GM23338 (cell line): ENCODE results near the gene BLVRA. TPM values are rescaled to one million over a fixed set of nuclear protein-coding genes. Genes with fewer than 3 reads are reported as not detected.
A peak's percentile ranks its signal among the peaks of the same experiment; 100 is the strongest.

Experiments
- ATAC-seq: fragments of 200-7000 bp; cut with Tn5 transposase; 3 replicates; pipeline ENCODE4 v1.9.1; 2020
- DNase-seq: peaks from one replicate; pipeline ENCODE4 v3.0.0-alpha.2; 2015; ENCODE audit warnings: low spot score
- H2AFZ ChIP-seq: fragments of 200-600 bp; sonication (generic); 2 replicates; pipeline ENCODE4 v1.8.0; 2016; ENCODE audit warnings: antibody characterized with exemption, mild to moderate bottlenecking, moderate library complexity
- H3F3A ChIP-seq: fragments of 200-600 bp; sonication (generic); replicated peaks from 2 replicates; pipeline ENCODE4 v1.8.0; 2017; ENCODE audit warnings: antibody characterized with exemption, mixed run types, low read depth
- H3K27ac ChIP-seq: fragments of 200-600 bp; sonication (generic); 2 replicates; pipeline ENCODE4 v1.6.1; 2016; ENCODE audit warnings: low read depth
- H3K27me3 ChIP-seq: fragments of 200-600 bp; sonication (generic); 2 replicates; pipeline ENCODE4 v1.8.0; 2016; ENCODE audit warnings: mild to moderate bottlenecking, mixed run types, moderate library complexity; ENCODE audit not compliant: insufficient read depth
- H3K36me3 ChIP-seq: fragments of 200-600 bp; sonication (generic); 2 replicates; pipeline ENCODE4 v1.8.0; 2016; ENCODE audit warnings: mild to moderate bottlenecking; ENCODE audit not compliant: insufficient read depth
- H3K4me1 ChIP-seq: fragments of 200-600 bp; sonication (generic); 2 replicates; pipeline ENCODE4 v1.8.0; 2016; ENCODE audit warnings: mild to moderate bottlenecking, moderate library complexity; ENCODE audit not compliant: insufficient read depth
- H3K4me2 ChIP-seq: fragments of 200-600 bp; sonication (generic); 2 replicates; pipeline ENCODE4 v1.7.1; 2017; ENCODE audit warnings: mixed run types
- H3K4me3 ChIP-seq: fragments of 200-600 bp; sonication (generic); 2 replicates; pipeline ENCODE4 v1.6.1; 2016; ENCODE audit warnings: mixed run types
- H3K79me2 ChIP-seq: fragments of 200-600 bp; sonication (generic); replicated peaks from 2 replicates; pipeline ENCODE4 v1.8.0; 2017; ENCODE audit warnings: mild to moderate bottlenecking; ENCODE audit not compliant: insufficient read depth
- H3K9me2 ChIP-seq: fragments of 200-600 bp; sonication (generic); 2 replicates; pipeline ENCODE4 v1.8.0; 2017; ENCODE audit not compliant: insufficient read depth
- H4K20me1 ChIP-seq: fragments of 200-600 bp; sonication (generic); replicated peaks from 2 replicates; pipeline ENCODE4 v1.8.0; 2017; ENCODE audit warnings: mild to moderate bottlenecking; ENCODE audit not compliant: insufficient read depth
- H3K27ac Mint-ChIP-seq: 2 replicates; pipeline ENCODE4 v1.8.0; 2020; ENCODE audit warnings: inconsistent platforms, mild to moderate bottlenecking, moderate library complexity, mixed read lengths
- H3K27me3 Mint-ChIP-seq: 3 replicates; pipeline ENCODE4 v1.8.0; 2022; ENCODE audit warnings: low read depth, mild to moderate bottlenecking, moderate library complexity, mixed read lengths, inconsistent platforms; ENCODE audit not compliant: insufficient read depth, poor library complexity
- H3K36me3 Mint-ChIP-seq: 3 replicates; pipeline ENCODE4 v1.8.0; 2021; ENCODE audit warnings: low read depth, mild to moderate bottlenecking, inconsistent platforms, moderate library complexity, mixed read lengths
- H3K4me1 Mint-ChIP-seq: 3 replicates; pipeline ENCODE4 v1.8.0; 2020; ENCODE audit warnings: mild to moderate bottlenecking, inconsistent platforms, mixed read lengths
- H3K4me3 Mint-ChIP-seq: 3 replicates; pipeline ENCODE4 v1.8.0; 2021; ENCODE audit warnings: moderate library complexity, mild to moderate bottlenecking, inconsistent platforms, mixed read lengths
- H3K9me3 Mint-ChIP-seq: 3 replicates; pipeline ENCODE4 v1.8.0; 2020; ENCODE audit warnings: moderate library complexity, mild to moderate bottlenecking, inconsistent platforms, mixed read lengths
- CREB1 ChIP-seq: fragments of 250-450 bp; sonication (Bioruptor Pico); IDR thresholded peaks from 2 replicates; pipeline ENCODE4 v1.5.0; 2020; ENCODE audit warnings: low read depth, mild to moderate bottlenecking, moderate library complexity
- ETS1 ChIP-seq: IDR thresholded peaks from 2 replicates; pipeline ENCODE4 v1.6.1; 2016; ENCODE audit warnings: antibody characterized with exemption
- JUNB ChIP-seq: IDR thresholded peaks from one replicate; pipeline ENCODE4 v1.6.1; 2016; ENCODE audit warnings: antibody characterized with exemption; ENCODE audit not compliant: unreplicated experiment
- POLR2AphosphoS5 ChIP-seq: IDR thresholded peaks from 2 replicates; pipeline ENCODE4 v1.6.1; 2016; ENCODE audit warnings: antibody characterized with exemption, low read depth
- ZNF114 ChIP-seq: fragments of 250-450 bp; sonication (Bioruptor Pico); IDR thresholded peaks from 2 replicates; pipeline ENCODE4 v1.5.0; 2020; ENCODE audit warnings: mild to moderate bottlenecking, moderate library complexity
- long read RNA-seq: library from polyadenylated mRNA; unstranded; transcript quantifications from one replicate; pipeline ENCODE4 v2.0.0, GENCODE V29; 2020; ENCODE audit not compliant: unreplicated experiment
- polyA plus RNA-seq: library from polyadenylated mRNA; unstranded; fragments of >200 nt; fragmentation: Nextera tagmentation; extraction: Ambion mirVana; gene quantifications from 2 replicates; pipeline ENCODE4 v1.2.1, GENCODE V29; 2016
- total RNA-seq: library from RNA; depleted of rRNA; stranded (reverse); fragments of >200 nt; shearing (Covaris generic); gene quantifications from 2 replicates; pipeline ENCODE4 v1.2.3, GENCODE V29; 2014; rRNA removed
- TF ChIP-seq, protein P1 (sequence below): IDR thresholded peaks from one replicate; pipeline ENCODE4 v1.6.1; 2018; ENCODE audit warnings: antibody characterized with exemption; ENCODE audit not compliant: unreplicated experiment
- TF ChIP-seq, protein P2 (sequence below): fragments of 250-450 bp; sonication (Bioruptor Pico); IDR thresholded peaks from 2 replicates; pipeline ENCODE4 v1.5.0; 2020; ENCODE audit warnings: mild to moderate bottlenecking, moderate library complexity

Gene BLVRA, protein sequence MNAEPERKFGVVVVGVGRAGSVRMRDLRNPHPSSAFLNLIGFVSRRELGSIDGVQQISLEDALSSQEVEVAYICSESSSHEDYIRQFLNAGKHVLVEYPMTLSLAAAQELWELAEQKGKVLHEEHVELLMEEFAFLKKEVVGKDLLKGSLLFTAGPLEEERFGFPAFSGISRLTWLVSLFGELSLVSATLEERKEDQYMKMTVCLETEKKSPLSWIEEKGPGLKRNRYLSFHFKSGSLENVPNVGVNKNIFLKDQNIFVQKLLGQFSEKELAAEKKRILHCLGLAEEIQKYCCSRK
- 17.0 and 20.4 TPM in 2 replicates for total RNA-seq
- polyA plus RNA-seq: 37.7 and 46.5 TPM in 2 replicates
- long read RNA-seq, transcript BLVRA-201 (8 exons, 1,071 nt): major isoform, 45 of 51 reads
- long read RNA-seq, partial matches to known transcripts: 1 of 51 reads
- long read RNA-seq, other reads (novel, unspliced or antisense): 2 of 51 reads

DNA sequence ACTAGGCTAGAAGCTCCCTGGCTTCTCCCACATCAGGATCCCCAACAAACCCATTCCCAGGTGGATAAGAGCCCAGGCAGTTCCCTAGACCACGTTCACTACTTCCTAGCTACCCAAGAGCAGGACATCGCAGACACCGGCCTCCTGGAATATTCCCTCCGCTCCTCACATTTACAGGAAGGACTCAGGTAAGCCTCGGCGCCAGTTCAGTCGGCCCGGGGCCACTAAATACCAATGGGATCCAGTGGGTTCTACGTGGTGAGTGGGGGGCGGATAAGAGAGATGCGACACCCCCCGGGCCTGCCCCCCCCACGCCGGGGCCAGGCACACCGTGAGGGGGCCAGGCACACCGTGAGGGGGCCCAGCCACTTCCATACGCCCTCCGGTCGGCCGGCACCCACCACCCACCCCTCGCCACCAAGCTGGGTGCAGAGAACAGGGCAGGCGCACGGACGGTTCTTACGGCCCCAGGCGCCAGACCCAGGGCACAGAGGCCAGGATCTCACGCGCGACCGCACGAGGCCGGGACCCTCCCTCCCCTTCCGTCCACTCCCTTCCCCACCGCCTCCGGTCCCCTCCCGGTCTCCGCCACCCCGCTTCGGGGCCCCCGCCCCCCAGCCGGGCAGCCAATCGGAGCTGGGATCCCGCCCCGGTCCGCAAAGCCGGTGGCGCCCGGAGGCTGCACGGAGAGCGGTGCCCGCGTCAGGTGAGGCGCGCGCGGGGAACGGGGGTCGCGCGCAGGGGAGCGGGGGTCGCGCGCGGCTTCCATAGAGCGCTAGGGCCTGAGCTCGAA, at the start of gene BLVRA:
Gene BLVRA (plus strand): TSS at position 652 of the 793 bp plus-strand sequence. CDS start 12,479 bp downstream, outside the sequence.
- ATAC-seq (peak; percentile 79), DNase-seq (peak; percentile 76)
- Histone ChIP-seq H3K4me3 (peak within 1 kb of the TSS; percentile 82), H3K9me2 (peaks cover 4% of the 10 kb centered on the region; the same call in 1 of the 2 replicates), H3K4me2 (peak within 1 kb of the TSS; percentile 96), H3F3A (0 out of 2 replicates have a peak, but pooled peaks cover 6% of the 10 kb centered on the region), H3K27ac (no peak within 1 kb of the TSS), H3K36me3 (no peaks in the 10 kb centered on the region), H3K79me2 (no peaks in the 10 kb centered on the region), H4K20me1 (no peaks in the 10 kb centered on the region), H3K27me3 (peaks cover 35% of the 10 kb centered on the region), H3K4me1 (peaks cover 8% of the 10 kb centered on the region), H2AFZ (peak within 1 kb of the TSS; percentile 99)
- Mint-ChIP-seq H3K4me3 (peak within 1 kb of the TSS; percentile 80), H3K27ac (no peak within 1 kb of the TSS), H3K36me3 (no peaks in the 10 kb centered on the region), H3K4me1 (peaks cover 21% of the 10 kb centered on the region), H3K27me3 (peaks cover 23% of the 10 kb centered on the region), H3K9me3 (no peaks in the 10 kb centered on the region)
- TF ChIP-seq POLR2AphosphoS5 (peak; percentile 70), ZNF114 (CRISPR knock-in tag) (no peak)

- H3K27ac Mint-ChIP-seq: no peak overlapping the region
- H3K4me1 Mint-ChIP-seq: peaks cover 17% of the 10 kb centered on the region
- DNase-seq: no peak
- H3K36me3 Mint-ChIP-seq: peaks cover 44% of the 10 kb centered on the region
- Histone ChIP-seq H3K36me3 (peaks cover 6% of the 10 kb centered on the region; the same call in 1 of the 2 replicates), H3K79me2 (peaks cover 100% of the 10 kb centered on the region), H3K4me2 (no peak overlapping the region), H3K9me2 (no peaks in the 10 kb centered on the region), H3F3A (no peaks in the 10 kb centered on the region), H4K20me1 (peaks cover 44% of the 10 kb centered on the region), H3K27me3 (no peaks in the 10 kb centered on the region), H2AFZ (no peak overlapping the region), H3K27ac (no peak overlapping the region), H3K4me3 (no peak overlapping the region), H3K4me1 (peaks cover 14% of the 10 kb centered on the region)
- H3K9me3 Mint-ChIP-seq: peaks cover 18% of the 10 kb centered on the region
- peaks cover 7% of the 10 kb centered on the region for H3K27me3 Mint-ChIP-seq
- no peak overlapping the region for H3K4me3 Mint-ChIP-seq
- ATAC-seq: no peak
- TF ChIP-seq CREB1 (CRISPR knock-in tag) (no peak), JUNB (no peak), ETS1 (no peak)
- TF ChIP-seq, protein P1, sequence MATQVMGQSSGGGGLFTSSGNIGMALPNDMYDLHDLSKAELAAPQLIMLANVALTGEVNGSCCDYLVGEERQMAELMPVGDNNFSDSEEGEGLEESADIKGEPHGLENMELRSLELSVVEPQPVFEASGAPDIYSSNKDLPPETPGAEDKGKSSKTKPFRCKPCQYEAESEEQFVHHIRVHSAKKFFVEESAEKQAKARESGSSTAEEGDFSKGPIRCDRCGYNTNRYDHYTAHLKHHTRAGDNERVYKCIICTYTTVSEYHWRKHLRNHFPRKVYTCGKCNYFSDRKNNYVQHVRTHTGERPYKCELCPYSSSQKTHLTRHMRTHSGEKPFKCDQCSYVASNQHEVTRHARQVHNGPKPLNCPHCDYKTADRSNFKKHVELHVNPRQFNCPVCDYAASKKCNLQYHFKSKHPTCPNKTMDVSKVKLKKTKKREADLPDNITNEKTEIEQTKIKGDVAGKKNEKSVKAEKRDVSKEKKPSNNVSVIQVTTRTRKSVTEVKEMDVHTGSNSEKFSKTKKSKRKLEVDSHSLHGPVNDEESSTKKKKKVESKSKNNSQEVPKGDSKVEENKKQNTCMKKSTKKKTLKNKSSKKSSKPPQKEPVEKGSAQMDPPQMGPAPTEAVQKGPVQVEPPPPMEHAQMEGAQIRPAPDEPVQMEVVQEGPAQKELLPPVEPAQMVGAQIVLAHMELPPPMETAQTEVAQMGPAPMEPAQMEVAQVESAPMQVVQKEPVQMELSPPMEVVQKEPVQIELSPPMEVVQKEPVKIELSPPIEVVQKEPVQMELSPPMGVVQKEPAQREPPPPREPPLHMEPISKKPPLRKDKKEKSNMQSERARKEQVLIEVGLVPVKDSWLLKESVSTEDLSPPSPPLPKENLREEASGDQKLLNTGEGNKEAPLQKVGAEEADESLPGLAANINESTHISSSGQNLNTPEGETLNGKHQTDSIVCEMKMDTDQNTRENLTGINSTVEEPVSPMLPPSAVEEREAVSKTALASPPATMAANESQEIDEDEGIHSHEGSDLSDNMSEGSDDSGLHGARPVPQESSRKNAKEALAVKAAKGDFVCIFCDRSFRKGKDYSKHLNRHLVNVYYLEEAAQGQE: no peak
- TF ChIP-seq, protein P2, sequence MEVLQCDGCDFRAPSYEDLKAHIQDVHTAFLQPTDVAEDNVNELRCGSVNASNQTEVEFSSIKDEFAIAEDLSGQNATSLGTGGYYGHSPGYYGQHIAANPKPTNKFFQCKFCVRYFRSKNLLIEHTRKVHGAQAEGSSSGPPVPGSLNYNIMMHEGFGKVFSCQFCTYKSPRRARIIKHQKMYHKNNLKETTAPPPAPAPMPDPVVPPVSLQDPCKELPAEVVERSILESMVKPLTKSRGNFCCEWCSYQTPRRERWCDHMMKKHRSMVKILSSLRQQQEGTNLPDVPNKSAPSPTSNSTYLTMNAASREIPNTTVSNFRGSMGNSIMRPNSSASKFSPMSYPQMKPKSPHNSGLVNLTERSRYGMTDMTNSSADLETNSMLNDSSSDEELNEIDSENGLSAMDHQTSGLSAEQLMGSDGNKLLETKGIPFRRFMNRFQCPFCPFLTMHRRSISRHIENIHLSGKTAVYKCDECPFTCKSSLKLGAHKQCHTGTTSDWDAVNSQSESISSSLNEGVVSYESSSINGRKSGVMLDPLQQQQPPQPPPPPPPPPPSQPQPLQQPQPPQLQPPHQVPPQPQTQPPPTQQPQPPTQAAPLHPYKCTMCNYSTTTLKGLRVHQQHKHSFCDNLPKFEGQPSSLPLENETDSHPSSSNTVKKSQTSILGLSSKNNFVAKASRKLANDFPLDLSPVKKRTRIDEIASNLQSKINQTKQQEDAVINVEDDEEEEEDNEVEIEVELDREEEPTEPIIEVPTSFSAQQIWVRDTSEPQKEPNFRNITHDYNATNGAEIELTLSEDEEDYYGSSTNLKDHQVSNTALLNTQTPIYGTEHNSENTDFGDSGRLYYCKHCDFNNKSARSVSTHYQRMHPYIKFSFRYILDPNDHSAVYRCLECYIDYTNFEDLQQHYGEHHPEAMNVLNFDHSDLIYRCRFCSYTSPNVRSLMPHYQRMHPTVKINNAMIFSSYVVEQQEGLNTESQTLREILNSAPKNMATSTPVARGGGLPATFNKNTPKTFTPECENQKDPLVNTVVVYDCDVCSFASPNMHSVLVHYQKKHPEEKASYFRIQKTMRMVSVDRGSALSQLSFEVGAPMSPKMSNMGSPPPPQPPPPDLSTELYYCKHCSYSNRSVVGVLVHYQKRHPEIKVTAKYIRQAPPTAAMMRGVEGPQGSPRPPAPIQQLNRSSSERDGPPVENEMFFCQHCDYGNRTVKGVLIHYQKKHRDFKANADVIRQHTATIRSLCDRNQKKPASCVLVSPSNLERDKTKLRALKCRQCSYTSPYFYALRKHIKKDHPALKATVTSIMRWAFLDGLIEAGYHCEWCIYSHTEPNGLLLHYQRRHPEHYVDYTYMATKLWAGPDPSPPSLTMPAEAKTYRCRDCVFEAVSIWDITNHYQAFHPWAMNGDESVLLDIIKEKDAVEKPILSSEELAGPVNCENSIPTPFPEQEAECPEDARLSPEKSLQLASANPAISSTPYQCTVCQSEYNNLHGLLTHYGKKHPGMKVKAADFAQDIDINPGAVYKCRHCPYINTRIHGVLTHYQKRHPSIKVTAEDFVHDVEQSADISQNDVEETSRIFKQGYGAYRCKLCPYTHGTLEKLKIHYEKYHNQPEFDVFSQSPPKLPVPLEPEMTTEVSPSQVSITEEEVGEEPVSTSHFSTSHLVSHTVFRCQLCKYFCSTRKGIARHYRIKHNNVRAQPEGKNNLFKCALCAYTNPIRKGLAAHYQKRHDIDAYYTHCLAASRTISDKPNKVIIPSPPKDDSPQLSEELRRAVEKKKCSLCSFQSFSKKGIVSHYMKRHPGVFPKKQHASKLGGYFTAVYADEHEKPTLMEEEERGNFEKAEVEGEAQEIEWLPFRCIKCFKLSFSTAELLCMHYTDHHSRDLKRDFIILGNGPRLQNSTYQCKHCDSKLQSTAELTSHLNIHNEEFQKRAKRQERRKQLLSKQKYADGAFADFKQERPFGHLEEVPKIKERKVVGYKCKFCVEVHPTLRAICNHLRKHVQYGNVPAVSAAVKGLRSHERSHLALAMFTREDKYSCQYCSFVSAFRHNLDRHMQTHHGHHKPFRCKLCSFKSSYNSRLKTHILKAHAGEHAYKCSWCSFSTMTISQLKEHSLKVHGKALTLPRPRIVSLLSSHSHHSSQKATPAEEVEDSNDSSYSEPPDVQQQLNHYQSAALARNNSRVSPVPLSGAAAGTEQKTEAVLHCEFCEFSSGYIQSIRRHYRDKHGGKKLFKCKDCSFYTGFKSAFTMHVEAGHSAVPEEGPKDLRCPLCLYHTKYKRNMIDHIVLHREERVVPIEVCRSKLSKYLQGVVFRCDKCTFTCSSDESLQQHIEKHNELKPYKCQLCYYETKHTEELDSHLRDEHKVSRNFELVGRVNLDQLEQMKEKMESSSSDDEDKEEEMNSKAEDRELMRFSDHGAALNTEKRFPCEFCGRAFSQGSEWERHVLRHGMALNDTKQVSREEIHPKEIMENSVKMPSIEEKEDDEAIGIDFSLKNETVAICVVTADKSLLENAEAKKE (CRISPR knock-in tag): no peak
Observed at GRCh38 chr7:43711503-43711902, 47.0 kb upstream of the BLVRA start.
